MM.1S (cell line): ENCODE measurements around the gene BTBD6.

Experiments used
- EZH2 ChIP-seq: fragments of 300-600 bp; sonication (generic); optimal IDR thresholded peaks from 2 replicates; pipeline ENCODE3; 2017; ENCODE audit warnings: low read depth, mild to moderate bottlenecking, antibody characterized with exemption, low read length, mixed read lengths
- EZH2phosphoT487 ChIP-seq: fragments of 300-600 bp; sonication (generic); IDR thresholded peaks from 2 replicates; pipeline ENCODE4 v1.6.1; 2018; ENCODE audit warnings: antibody characterized with exemption, low read length
- TF ChIP-seq, protein P1 (sequence below): fragments of 300-600 bp; sonication (generic); IDR thresholded peaks from 2 replicates; pipeline ENCODE4 v1.5.1; 2016; ENCODE audit warnings: antibody characterized with exemption, low read length, mixed read lengths

- TF ChIP-seq, protein P1, sequence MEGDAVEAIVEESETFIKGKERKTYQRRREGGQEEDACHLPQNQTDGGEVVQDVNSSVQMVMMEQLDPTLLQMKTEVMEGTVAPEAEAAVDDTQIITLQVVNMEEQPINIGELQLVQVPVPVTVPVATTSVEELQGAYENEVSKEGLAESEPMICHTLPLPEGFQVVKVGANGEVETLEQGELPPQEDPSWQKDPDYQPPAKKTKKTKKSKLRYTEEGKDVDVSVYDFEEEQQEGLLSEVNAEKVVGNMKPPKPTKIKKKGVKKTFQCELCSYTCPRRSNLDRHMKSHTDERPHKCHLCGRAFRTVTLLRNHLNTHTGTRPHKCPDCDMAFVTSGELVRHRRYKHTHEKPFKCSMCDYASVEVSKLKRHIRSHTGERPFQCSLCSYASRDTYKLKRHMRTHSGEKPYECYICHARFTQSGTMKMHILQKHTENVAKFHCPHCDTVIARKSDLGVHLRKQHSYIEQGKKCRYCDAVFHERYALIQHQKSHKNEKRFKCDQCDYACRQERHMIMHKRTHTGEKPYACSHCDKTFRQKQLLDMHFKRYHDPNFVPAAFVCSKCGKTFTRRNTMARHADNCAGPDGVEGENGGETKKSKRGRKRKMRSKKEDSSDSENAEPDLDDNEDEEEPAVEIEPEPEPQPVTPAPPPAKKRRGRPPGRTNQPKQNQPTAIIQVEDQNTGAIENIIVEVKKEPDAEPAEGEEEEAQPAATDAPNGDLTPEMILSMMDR = no peak
- TF ChIP-seq EZH2phosphoT487 (no peak), EZH2 (no peak)
Observed at GRCh38 chr14:105287249-105288102, 39.1 kb downstream of the BTBD6 start.
